HG03103 (cell line): ENCODE results near the gene CEBPZOS.

Experiments used
- ATAC-seq: cut with Tn5 transposase; IDR thresholded peaks from one replicate; pipeline ENCODE4 v1.9.1; 2021; ENCODE audit warnings: low read depth; ENCODE audit not compliant: unreplicated experiment

Gene CEBPZOS

GRCh38 chr2:37231241-37232130 is 35.2 kb downstream of the CEBPZOS start, which contains the start of the genes CEBPZ and NDUFAF7:
TSS of gene CEBPZ (minus strand) at chr2:37231596. CDS start at chr2:37231567, 29 bp downstream.
TSS of gene NDUFAF7 (plus strand) at chr2:37231658. CDS start at chr2:37231706, 48 bp downstream.
- peak; percentile 86 for ATAC-seq

- ATAC-seq: no peak
These were observed 36.0 kb downstream of the CEBPZOS start for GRCh38 chr2:37232131-37232933.

- ATAC-seq: no peak
These were observed 47.1 kb downstream of the CEBPZOS start for GRCh38 chr2:37243435-37243834.

- ATAC-seq: peak; percentile 90
These were observed 47.7 kb downstream of the CEBPZOS start for GRCh38 chr2:37244017-37244416.

GRCh38 chr2:37244755-37245154 is 48.5 kb downstream of the CEBPZOS start:
- ATAC-seq: no peak

- no peak for ATAC-seq
These were observed 49.9 kb downstream of the CEBPZOS start for GRCh38 chr2:37246205-37246604.

- ATAC-seq: no peak
These were observed 54.8 kb downstream of the CEBPZOS start for GRCh38 chr2:37250869-37251740.
